Measurements from ENCODE around the gene ADCY5. TPM values are rescaled to one million over a fixed set of nuclear protein-coding genes. Genes with fewer than 3 reads are reported as not detected.

ADCY5 gene
- total RNA-seq, 6 experiments from 2014 or later: 0.09 to 0.95 (median 0.19) TPM

GRCh38 chr3:123337948-123338619, 110.8 kb downstream of the ADCY5 start:
- TF ChIP-seq CTCF (IDR thresholded peaks at IDR 0.05): no peak
- peaks cover 4% of the 10 kb centered on the region; the same call in 1 of the 2 replicates for H3K9me3 Mint-ChIP-seq
- H3K4me1 Mint-ChIP-seq (ENCODE audit: low read depth): no peaks in the 10 kb centered on the region
- DNase-seq: no peak
- H3K27me3 Mint-ChIP-seq (ENCODE audit: insufficient read depth): peaks cover 11% of the 10 kb centered on the region
- H3K4me3 Mint-ChIP-seq: no peak overlapping the region
- no peaks in the 10 kb centered on the region for H3K36me3 Mint-ChIP-seq (ENCODE audit: low read depth)
- H3K27ac Mint-ChIP-seq: no peak overlapping the region

GRCh38 chr3:123337226-123337625, 111.7 kb downstream of the ADCY5 start:
- H3K9me3 Mint-ChIP-seq: peaks cover 4% of the 10 kb centered on the region; the same call in 1 of the 2 replicates
- peaks cover 10% of the 10 kb centered on the region for H3K27me3 Mint-ChIP-seq (ENCODE audit: insufficient read depth)
- no peaks in the 10 kb centered on the region for H3K4me1 Mint-ChIP-seq (ENCODE audit: low read depth)
- DNase-seq: no peak
- no peaks in the 10 kb centered on the region for H3K36me3 Mint-ChIP-seq (ENCODE audit: low read depth)
- H3K4me3 Mint-ChIP-seq: no peak overlapping the region
- no peak for TF ChIP-seq CTCF (IDR thresholded peaks at IDR 0.05)
- H3K27ac Mint-ChIP-seq: no peak overlapping the region

GRCh38 chr3:123336441-123336851, 112.4 kb downstream of the ADCY5 start:
- TF ChIP-seq CTCF (IDR thresholded peaks at IDR 0.05): no peak
- H3K27ac Mint-ChIP-seq: no peak overlapping the region
- no peak for DNase-seq
- H3K4me1 Mint-ChIP-seq (ENCODE audit: low read depth): no peaks in the 10 kb centered on the region
- no peak overlapping the region for H3K4me3 Mint-ChIP-seq
- H3K9me3 Mint-ChIP-seq: peaks cover 4% of the 10 kb centered on the region; the same call in 1 of the 2 replicates
- H3K36me3 Mint-ChIP-seq (ENCODE audit: low read depth): no peaks in the 10 kb centered on the region
- peaks cover 10% of the 10 kb centered on the region for H3K27me3 Mint-ChIP-seq (ENCODE audit: insufficient read depth)

- H3K4me1 Mint-ChIP-seq (ENCODE audit: low read depth): no peaks in the 10 kb centered on the region
- no peak for TF ChIP-seq CTCF (IDR thresholded peaks at IDR 0.05)
- H3K27me3 Mint-ChIP-seq (ENCODE audit: insufficient read depth): peaks cover 10% of the 10 kb centered on the region
- peaks cover 4% of the 10 kb centered on the region; the same call in 1 of the 2 replicates for H3K9me3 Mint-ChIP-seq
- H3K27ac Mint-ChIP-seq: no peak overlapping the region
- no peak overlapping the region for H3K4me3 Mint-ChIP-seq
- no peaks in the 10 kb centered on the region for H3K36me3 Mint-ChIP-seq (ENCODE audit: low read depth)
- DNase-seq: no peak
These were observed 112.9 kb downstream of the ADCY5 start for GRCh38 chr3:123336001-123336400.

- no peak overlapping the region for H3K4me3 Mint-ChIP-seq
- TF ChIP-seq CTCF (IDR thresholded peaks at IDR 0.05): no peak
These were observed 113.8 kb downstream of the ADCY5 start for GRCh38 chr3:123335007-123335670.

More at GRCh38 chr3:123335007-123335670, 113.8 kb downstream of the ADCY5 start:
- Mint-ChIP-seq H3K9me3 (peaks cover 4% of the 10 kb centered on the region; the same call in 1 of the 2 replicates), H3K27me3 (ENCODE audit: insufficient read depth) (peaks cover 10% of the 10 kb centered on the region), H3K27ac (no peak overlapping the region), H3K36me3 (ENCODE audit: low read depth) (no peaks in the 10 kb centered on the region), H3K4me1 (ENCODE audit: low read depth) (no peaks in the 10 kb centered on the region)
- DNase-seq: no peak

Measured in HFFc6 (cell line).